HG02870 (cell line): ENCODE measurements around the gene ZNF638.

ENCODE experiments used
- ATAC-seq: cut with Tn5 transposase; IDR thresholded peaks from one replicate; pipeline ENCODE4 v1.9.1; 2021; ENCODE audit warnings: mild to moderate bottlenecking, moderate library complexity; ENCODE audit not compliant: unreplicated experiment

Gene ZNF638

GRCh38 chr2:71336384-71336783 lies 4.8 kb downstream of the ZNF638 start:
- ATAC-seq, result no peak

- ATAC-seq, result no peak
These were observed 5.2 kb downstream of the ZNF638 start for GRCh38 chr2:71336802-71337201.

- ATAC-seq, result no peak
These were observed 6.2 kb downstream of the ZNF638 start for GRCh38 chr2:71337776-71338175.

GRCh38 chr2:71339685-71340084 lies 8.1 kb downstream of the ZNF638 start:
- ATAC-seq, result no peak

GRCh38 chr2:71340176-71340575 lies 8.6 kb downstream of the ZNF638 start:
- no peak for ATAC-seq

GRCh38 chr2:71341645-71342044 lies 10.1 kb downstream of the ZNF638 start:
- ATAC-seq, result no peak

GRCh38 chr2:71346065-71346464 lies 14.5 kb downstream of the ZNF638 start:
- no peak for ATAC-seq

- ATAC-seq, result no peak
These were observed 15.9 kb downstream of the ZNF638 start for GRCh38 chr2:71347517-71347916.

- ATAC-seq, result no peak
These were observed 16.7 kb downstream of the ZNF638 start for GRCh38 chr2:71348302-71348701.

GRCh38 chr2:71353248-71353647 lies 21.7 kb downstream of the ZNF638 start:
- peak; percentile 87 for ATAC-seq

- no peak for ATAC-seq
These were observed 27.5 kb downstream of the ZNF638 start for GRCh38 chr2:71358931-71359671.

- ATAC-seq, result no peak
These were observed 28.9 kb downstream of the ZNF638 start for GRCh38 chr2:71360434-71360975.

GRCh38 chr2:71361631-71362030 lies 30.0 kb downstream of the ZNF638 start:
- no peak for ATAC-seq

- ATAC-seq, result no peak
These were observed 30.9 kb downstream of the ZNF638 start for GRCh38 chr2:71362447-71362846.

GRCh38 chr2:71370015-71370414 lies 38.4 kb downstream of the ZNF638 start:
- no peak for ATAC-seq

- no peak for ATAC-seq
These were observed 40.5 kb downstream of the ZNF638 start for GRCh38 chr2:71372042-71372441.

- peak; percentile 67 for ATAC-seq
These were observed 47.5 kb downstream of the ZNF638 start for GRCh38 chr2:71379086-71379485.

- no peak for ATAC-seq
These were observed 49.1 kb downstream of the ZNF638 start for GRCh38 chr2:71380665-71381064.

GRCh38 chr2:71385012-71385411 lies 53.4 kb downstream of the ZNF638 start:
- no peak for ATAC-seq

GRCh38 chr2:71388214-71388613 lies 56.6 kb downstream of the ZNF638 start:
- ATAC-seq, result no peak

GRCh38 chr2:71389384-71390072 lies 57.9 kb downstream of the ZNF638 start:
- ATAC-seq, result no peak

- ATAC-seq, result no peak
These were observed 61.6 kb downstream of the ZNF638 start for GRCh38 chr2:71393216-71393615.
